SK-N-DZ (cell line): ENCODE measurements around the gene CLCN2.
"Not testable (repeated sequence)": the region's sequence is repeated elsewhere in the genome, so short reads cannot be mapped to it uniquely, and the experiment has no call there.

ENCODE experiments used
- DNase-seq: peaks from one replicate; pipeline ENCODE4 v3.0.0-alpha.2; 2015; ENCODE audit warnings: low spot score

Gene CLCN2

DNA sequence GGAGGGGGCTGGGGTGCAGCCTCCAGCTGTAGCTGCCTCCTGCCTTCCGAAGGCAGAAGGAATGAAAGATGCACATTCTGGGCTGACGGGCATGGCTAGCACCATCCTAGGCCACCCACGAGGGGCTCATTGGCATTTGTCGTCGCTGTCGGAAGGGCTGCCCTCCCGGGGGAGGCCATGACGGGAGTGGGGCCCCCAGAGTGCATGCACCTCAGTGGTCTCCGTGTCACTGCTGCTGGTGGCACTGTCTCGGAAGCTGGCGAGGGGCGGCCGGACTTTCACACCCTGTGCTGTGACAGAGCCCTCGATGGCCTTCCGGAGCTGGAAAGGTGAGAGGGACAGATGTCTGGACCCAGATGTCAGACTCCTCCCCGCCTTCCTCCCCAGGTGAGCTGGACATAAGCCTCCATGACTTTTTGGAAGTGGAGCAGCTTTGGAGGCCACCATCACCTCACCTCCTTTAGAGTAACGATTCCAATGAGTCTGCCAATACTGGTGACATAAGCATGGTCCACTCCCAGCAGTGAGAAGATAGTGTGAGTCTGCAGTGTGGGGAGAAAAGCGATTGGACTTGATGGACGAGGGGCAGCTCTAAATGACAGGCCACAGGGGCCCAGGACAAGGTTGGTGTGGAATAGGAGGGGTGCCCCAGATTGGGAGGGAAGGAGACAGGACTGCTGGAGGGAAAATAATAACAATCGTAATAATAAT lies 14.8 kb downstream of the CLCN2 start:
- no peak for DNase-seq

- DNase-seq = peak; percentile 68
Observed at GRCh38 chr3:184345317-184346144, 15.9 kb downstream of the CLCN2 start.

DNA sequence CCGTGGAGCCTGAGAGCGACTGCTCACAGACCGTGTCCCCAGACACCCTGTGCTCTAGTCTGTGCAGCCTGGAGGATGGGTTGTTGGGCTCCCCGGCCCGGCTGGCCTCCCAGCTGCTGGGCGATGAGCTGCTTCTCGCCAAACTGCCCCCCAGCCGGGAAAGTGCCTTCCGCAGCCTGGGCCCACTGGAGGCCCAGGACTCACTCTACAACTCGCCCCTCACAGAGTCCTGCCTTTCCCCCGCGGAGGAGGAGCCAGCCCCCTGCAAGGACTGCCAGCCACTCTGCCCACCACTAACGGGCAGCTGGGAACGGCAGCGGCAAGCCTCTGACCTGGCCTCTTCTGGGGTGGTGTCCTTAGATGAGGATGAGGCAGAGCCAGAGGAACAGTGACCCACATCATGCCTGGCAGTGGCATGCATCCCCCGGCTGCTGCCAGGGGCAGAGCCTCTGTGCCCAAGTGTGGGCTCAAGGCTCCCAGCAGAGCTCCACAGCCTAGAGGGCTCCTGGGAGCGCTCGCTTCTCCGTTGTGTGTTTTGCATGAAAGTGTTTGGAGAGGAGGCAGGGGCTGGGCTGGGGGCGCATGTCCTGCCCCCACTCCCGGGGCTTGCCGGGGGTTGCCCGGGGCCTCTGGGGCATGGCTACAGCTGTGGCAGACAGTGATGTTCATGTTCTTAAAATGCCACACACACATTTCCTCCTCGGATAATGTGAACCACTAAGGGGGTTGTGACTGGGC lies 16.7 kb downstream of the CLCN2 start:
- no peak for DNase-seq

GRCh38 chr3:184343200-184343876 lies 18.1 kb downstream of the CLCN2 start:
- no peak for DNase-seq

- DNase-seq = no peak
Observed at GRCh38 chr3:184341925-184342324, 19.5 kb downstream of the CLCN2 start.

- DNase-seq = not testable (repeated sequence)
Observed at GRCh38 chr3:184339451-184340135, 21.8 kb downstream of the CLCN2 start.

GRCh38 chr3:184339001-184339400 lies 22.4 kb downstream of the CLCN2 start:
- no peak for DNase-seq

DNA sequence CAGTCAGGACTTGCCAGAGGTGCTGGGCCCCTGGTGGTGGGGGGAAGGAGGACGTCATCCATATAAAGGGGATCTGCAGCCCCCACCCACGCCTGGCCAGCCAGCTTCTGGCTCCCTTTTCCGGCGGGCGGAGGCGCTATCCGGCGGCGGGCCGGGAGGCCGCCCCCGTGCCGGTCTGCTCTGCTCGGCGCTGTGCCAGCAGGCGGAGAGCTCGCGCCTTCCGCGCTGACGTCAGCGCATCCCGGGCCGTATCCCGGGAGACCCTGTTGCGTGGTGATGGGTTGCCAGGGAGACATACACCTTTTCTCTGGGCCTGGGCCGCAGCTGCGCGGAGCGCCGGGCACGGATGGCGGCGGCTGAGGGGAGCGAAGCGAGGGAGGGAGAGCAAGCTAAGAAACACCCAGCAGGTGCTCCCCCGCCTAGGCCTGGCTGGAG lies 22.9 kb downstream of the CLCN2 start:
- DNase-seq = peak; percentile 93

DNA sequence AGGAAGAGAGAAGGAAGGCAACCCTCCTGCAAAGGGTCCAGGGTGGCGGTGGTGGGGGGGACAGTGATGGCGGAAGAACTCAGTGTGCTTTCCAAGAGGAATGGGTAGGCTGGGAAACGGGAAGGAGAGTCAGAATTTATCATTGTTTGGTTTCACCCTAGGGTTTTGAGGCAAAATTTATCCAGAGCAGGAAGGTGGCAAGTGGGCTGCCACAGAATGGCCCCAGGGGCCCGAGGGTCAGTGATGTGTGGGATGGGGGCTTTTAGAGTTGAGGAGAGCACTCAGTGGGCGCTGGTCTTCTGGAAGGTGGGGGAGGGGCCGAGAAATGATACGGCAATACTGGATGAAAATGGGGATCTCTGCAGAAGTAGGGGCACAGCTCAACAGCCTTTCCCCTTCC lies 23.4 kb downstream of the CLCN2 start:
- no peak for DNase-seq

GRCh38 chr3:184337399-184337714 lies 24.0 kb downstream of the CLCN2 start, which contains the start of gene FAM131A:
TSS of gene FAM131A (plus strand) at chr3:184337600. CDS start at chr3:184337631, 31 bp downstream.
- DNase-seq = no peak

GRCh38 chr3:184336547-184337398 lies 24.6 kb downstream of the CLCN2 start:
- peak; percentile 84 for DNase-seq

- peak; percentile 83 for DNase-seq
Observed at GRCh38 chr3:184335661-184336546, 25.5 kb downstream of the CLCN2 start.

DNA sequence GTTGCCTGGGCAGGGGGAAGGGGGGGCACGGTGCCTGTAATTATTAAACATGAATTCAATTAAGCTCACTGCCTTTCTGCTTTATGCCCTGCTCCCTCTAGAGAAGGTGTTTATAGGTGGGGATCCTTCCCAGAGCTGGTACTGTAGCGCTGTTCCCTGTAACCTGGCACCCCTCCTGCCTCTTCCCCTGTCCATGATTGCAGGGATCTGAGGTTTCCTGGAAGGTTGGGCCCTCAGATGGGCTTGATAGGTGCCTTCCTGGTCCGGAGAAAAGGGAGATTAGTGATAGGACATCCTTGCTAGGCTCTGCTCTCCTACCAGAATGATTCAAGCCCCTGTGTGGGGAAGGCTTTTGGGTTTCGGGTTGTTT lies 26.1 kb downstream of the CLCN2 start:
- DNase-seq = no peak

DNA sequence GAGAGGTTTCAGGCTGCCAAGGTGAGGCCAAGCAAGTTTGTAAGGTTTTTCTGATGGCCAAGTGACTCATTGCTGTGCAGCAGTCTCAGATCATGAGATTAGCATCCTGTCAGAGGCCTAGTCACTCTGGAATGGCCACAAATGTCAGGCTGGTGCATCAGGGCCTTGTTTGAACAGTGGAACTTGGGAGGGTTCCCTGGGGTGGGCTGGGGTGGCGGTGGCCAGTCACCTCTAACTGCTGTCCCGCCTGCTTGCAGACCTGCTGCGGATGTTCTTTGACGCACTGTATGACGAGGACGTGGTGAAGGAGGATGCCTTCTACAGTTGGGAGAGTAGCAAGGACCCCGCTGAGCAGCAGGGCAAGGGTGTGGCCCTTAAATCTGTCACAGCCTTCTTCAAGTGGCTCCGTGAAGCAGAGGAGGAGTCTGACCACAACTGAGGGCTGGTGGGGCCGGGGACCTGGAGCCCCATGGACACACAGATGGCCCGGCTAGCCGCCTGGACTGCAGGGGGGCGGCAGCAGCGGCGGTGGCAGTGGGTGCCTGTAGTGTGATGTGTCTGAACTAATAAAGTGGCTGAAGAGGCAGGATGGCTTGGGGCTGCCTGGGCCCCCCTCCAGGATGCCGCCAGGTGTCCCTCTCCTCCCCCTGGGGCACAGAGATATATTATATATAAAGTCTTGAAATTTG lies 26.8 kb downstream of the CLCN2 start:
- DNase-seq = no peak

GRCh38 chr3:184333700-184334099 lies 27.7 kb downstream of the CLCN2 start:
- DNase-seq = no peak

GRCh38 chr3:184333190-184333589 lies 28.2 kb downstream of the CLCN2 start:
- no peak for DNase-seq

DNA sequence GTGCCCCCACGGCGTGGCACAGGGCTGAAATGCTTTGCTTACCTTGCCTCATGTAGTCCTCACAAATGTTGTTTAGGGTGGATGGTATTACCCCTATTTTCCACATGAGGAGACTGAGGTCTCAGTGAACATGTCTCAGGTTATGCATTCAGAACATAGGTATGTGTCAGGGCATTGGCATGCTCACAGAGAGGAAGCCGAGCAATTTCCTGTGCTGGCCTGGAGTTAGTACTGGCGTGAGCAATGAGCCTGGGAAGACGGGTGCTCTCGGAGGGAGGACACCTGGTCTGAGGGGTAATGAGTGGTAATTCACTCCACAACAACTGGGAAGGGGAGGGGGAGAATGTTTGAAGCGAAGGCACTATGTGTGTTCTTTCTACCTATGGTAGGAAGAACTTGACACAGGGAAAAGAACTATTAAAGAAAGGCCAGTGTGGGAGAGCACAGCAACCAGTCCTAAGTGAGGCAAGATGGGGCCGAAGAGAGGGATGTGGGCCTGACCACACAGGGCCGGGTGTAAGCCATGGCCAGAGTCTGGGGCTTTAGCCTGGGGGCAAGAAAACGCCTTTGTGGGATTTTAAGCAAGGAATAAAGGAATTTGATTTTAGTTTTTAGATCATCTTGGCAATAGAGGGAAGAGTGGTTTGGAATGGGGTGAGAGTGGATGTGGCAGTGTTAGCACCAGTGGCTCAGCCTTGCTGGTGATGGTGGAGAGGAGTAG lies 28.9 kb downstream of the CLCN2 start:
- DNase-seq = no peak

GRCh38 chr3:184328516-184328915 lies 32.9 kb downstream of the CLCN2 start:
- no peak for DNase-seq
